H1 (cell line): ENCODE data around the gene SPAG16. TPM values are rescaled to one million over a fixed set of nuclear protein-coding genes. Genes with fewer than 3 reads are reported as not detected.
A peak's percentile ranks its signal among the peaks of the same experiment; 100 is the strongest.

Experiments used
- CTCF ChIA-PET: fragments of 300-600 bp; sonication (Branson Sonifier 250); formaldehyde crosslinking; loops from one replicate; lab custom pipeline; 2021; ENCODE audit not compliant: partially characterized antibody; lab: Charles Lee
- POLR2A ChIA-PET: fragments of 300-600 bp; sonication (Branson Sonifier 250); formaldehyde crosslinking; loops from one replicate; lab custom pipeline; 2021; ENCODE audit warnings: inconsistent platforms; ENCODE audit not compliant: partially characterized antibody; lab: Charles Lee
- DNase-seq, 2 experiments: peaks; one replicate each; pipeline versions ENCODE4 v3.0.0 to v3.0.0-alpha.2; 2010 to 2022; ENCODE audit warnings: low spot score in 2 of 2, low read depth in 1 of 2, mixed read lengths in 1 of 2
- FAIRE-seq: peaks from 2 replicates; lab custom pipeline; 2011; peaks lifted over from hg19 to GRCh38; lab: Jason Lieb, UNC
- H2AFZ ChIP-seq: 2 replicates; pipeline ENCODE4 v1.8.1; 2012; ENCODE audit warnings: low read length, inconsistent platforms
- H2AK5ac ChIP-seq: 2 replicates; pipeline ENCODE4 v1.6.1; 2013; ENCODE audit warnings: low read depth, low read length
- H2BK120ac ChIP-seq: replicated peaks from 2 replicates; pipeline ENCODE3; 2013; ENCODE audit warnings: low read depth, low read length, inconsistent platforms
- H2BK12ac ChIP-seq: 2 replicates; pipeline ENCODE4 v1.6.1; 2013; ENCODE audit warnings: low read depth, low read length
- H2BK15ac ChIP-seq: 2 replicates; pipeline ENCODE4 v1.6.1; 2013; ENCODE audit warnings: low read length
- H2BK20ac ChIP-seq: 2 replicates; pipeline ENCODE4 v1.6.1; 2013; ENCODE audit warnings: low read length
- H2BK5ac ChIP-seq: 2 replicates; pipeline ENCODE4 v1.6.1; 2013; ENCODE audit warnings: low read depth, low read length
- H3K14ac ChIP-seq: 2 replicates; pipeline ENCODE4 v1.6.1; 2013; ENCODE audit warnings: inconsistent platforms; ENCODE audit not compliant: insufficient read length
- H3K18ac ChIP-seq: 2 replicates; pipeline ENCODE4 v1.6.1; 2013; ENCODE audit warnings: low read length; ENCODE audit errors: extremely low read depth
- H3K23ac ChIP-seq: 2 replicates; pipeline ENCODE4 v1.6.1; 2013; ENCODE audit warnings: inconsistent platforms; ENCODE audit not compliant: insufficient read length
- H3K23me2 ChIP-seq: 2 replicates; pipeline ENCODE4 v1.6.1; 2013; ENCODE audit warnings: low read depth, low read length
- H3K27ac ChIP-seq: 2 replicates; pipeline ENCODE4 v1.6.1; 2011; ENCODE audit warnings: low read depth, low read length, inconsistent platforms
- H3K27me3 ChIP-seq, 4 experiments: replicated peaks in 1 of 4; 1 replicate in 1 of 4; 2 replicates in 3 of 4; pipeline versions ENCODE4 v1.6.1 to v1.8.1; 2011 to 2013; ENCODE audit warnings: low read length in 3 of 4, mild to moderate bottlenecking in 3 of 4, inconsistent platforms in 2 of 4, mixed read lengths in 2 of 4, moderate library complexity in 1 of 4; ENCODE audit not compliant: control insufficient read depth in 3 of 4, insufficient read depth in 3 of 4; ENCODE audit errors: extremely low read depth in 1 of 4
- H3K36me3 ChIP-seq, 4 experiments: 2 replicates each; pipeline versions ENCODE4 v1.6.1 to v1.8.1; 2011 to 2013; ENCODE audit warnings: mild to moderate bottlenecking in 4 of 4, low read length in 3 of 4, moderate library complexity in 2 of 4, control low read depth in 1 of 4, inconsistent platforms in 1 of 4; ENCODE audit not compliant: insufficient read depth in 4 of 4, control insufficient read depth in 2 of 4
- H3K4ac ChIP-seq: replicated peaks from 2 replicates; pipeline ENCODE3; 2013; ENCODE audit warnings: low read length, low read depth, mixed read lengths, inconsistent platforms; ENCODE audit not compliant: insufficient read length
- H3K4me1 ChIP-seq, 4 experiments: replicated peaks in 1 of 4; 1 replicate in 1 of 4; 2 replicates in 3 of 4; pipeline versions ENCODE4 v1.6.1 to v1.8.1; 2011 to 2013; ENCODE audit warnings: low read length in 3 of 4, inconsistent platforms in 2 of 4, mixed read lengths in 1 of 4; ENCODE audit not compliant: insufficient read depth in 4 of 4, control insufficient read depth in 3 of 4
- H3K4me2 ChIP-seq, 2 experiments: 2 replicates each; pipeline versions ENCODE4 v1.6.1 to v1.8.1; 2011 to 2013; ENCODE audit warnings: low read depth in 2 of 2, low read length in 2 of 2, control low read depth in 1 of 2, inconsistent platforms in 1 of 2, mild to moderate bottlenecking in 1 of 2; ENCODE audit not compliant: insufficient read depth in 1 of 2
- H3K4me3 ChIP-seq, 4 experiments: fragments of 200-600, 300-600 bp in 1 of 4; sonication (generic), shearing (Covaris generic), sonication (Bioruptor Twin) in 1 of 4; 2 replicates each; pipeline versions ENCODE4 v1.5.1 to v1.8.1; 2011 to 2016; ENCODE audit warnings: low read length in 4 of 4, low read depth in 3 of 4, control low read depth in 2 of 4, inconsistent platforms in 2 of 4, mild to moderate bottlenecking in 2 of 4, mixed read lengths in 1 of 4, moderate library complexity in 1 of 4; ENCODE audit not compliant: insufficient read depth in 2 of 4; ENCODE audit errors: extremely low read depth in 1 of 4
- H3K56ac ChIP-seq: replicated peaks from 2 replicates; pipeline ENCODE3; 2013; ENCODE audit warnings: low read depth, mild to moderate bottlenecking, mixed read lengths, low read length, inconsistent platforms; ENCODE audit not compliant: insufficient read length
- H3K79me1 ChIP-seq: 2 replicates; pipeline ENCODE4 v1.6.1; 2013; ENCODE audit warnings: low read depth, low read length, control low read depth
- H3K79me2 ChIP-seq, 2 experiments: 2 replicates each; pipeline versions ENCODE4 v1.6.1 to v1.8.1; 2012 to 2013; ENCODE audit warnings: low read length in 2 of 2, mild to moderate bottlenecking in 2 of 2, inconsistent platforms in 1 of 2; ENCODE audit not compliant: insufficient read depth in 2 of 2, control insufficient read depth in 1 of 2
- H3K9ac ChIP-seq, 4 experiments: replicated peaks in 1 of 4; 1 replicate in 1 of 4; 2 replicates in 3 of 4; pipeline versions ENCODE4 v1.6.1 to v1.8.1; 2011 to 2013; ENCODE audit warnings: low read depth in 3 of 4, low read length in 3 of 4, control low read depth in 2 of 4, mild to moderate bottlenecking in 2 of 4, moderate library complexity in 2 of 4, inconsistent platforms in 1 of 4; ENCODE audit errors: extremely low read depth in 1 of 4
- H3K9me3 ChIP-seq, 2 experiments: 2 replicates each; pipeline versions ENCODE4 v1.6.1 to v1.8.1; 2012 to 2013; ENCODE audit warnings: mild to moderate bottlenecking in 2 of 2, moderate library complexity in 2 of 2, control low read depth in 1 of 2, inconsistent platforms in 1 of 2, low read depth in 1 of 2, low read length in 1 of 2, mixed read lengths in 1 of 2; ENCODE audit not compliant: insufficient read depth in 2 of 2
- H4K20me1 ChIP-seq, 2 experiments: replicated peaks in 1 of 2; 2 replicates each; pipeline versions ENCODE3 to v1.8.1; 2011 to 2013; ENCODE audit warnings: inconsistent platforms in 2 of 2, low read length in 2 of 2, mild to moderate bottlenecking in 1 of 2; ENCODE audit not compliant: insufficient read depth in 2 of 2, control insufficient read depth in 1 of 2
- H4K5ac ChIP-seq: 2 replicates; pipeline ENCODE4 v1.6.1; 2013; ENCODE audit warnings: low read length, low read depth, mixed read lengths, inconsistent platforms; ENCODE audit not compliant: insufficient read length
- H4K8ac ChIP-seq: 2 replicates; pipeline ENCODE4 v1.8.0; 2013; ENCODE audit warnings: mild to moderate bottlenecking, moderate library complexity, low read length, inconsistent platforms; ENCODE audit not compliant: insufficient read depth; ENCODE audit errors: extremely low read depth
- H4K91ac ChIP-seq: replicated peaks from 2 replicates; pipeline ENCODE3; 2013; ENCODE audit warnings: low read length, mixed read lengths, inconsistent platforms; ENCODE audit not compliant: insufficient read length
- ASH2L ChIP-seq: fragments of 200-600, 300-600 bp; sonication (generic); IDR thresholded peaks from one replicate; pipeline ENCODE4 v1.7.1; 2017; ENCODE audit warnings: low read length
- BRCA1 ChIP-seq: IDR thresholded peaks from 2 replicates; pipeline ENCODE4 v1.6.1; 2012; ENCODE audit warnings: low read depth, low read length, improper control_type of control experiment
- CBX8 ChIP-seq: fragments of 300-800, 300-1000 bp; sonication (generic); IDR thresholded peaks from 2 replicates; pipeline ENCODE4 v1.7.1; 2016; ENCODE audit warnings: low read depth, low read length, borderline replicate concordance
- CEBPB ChIP-seq: IDR thresholded peaks from 2 replicates; pipeline ENCODE4 v1.6.1; 2012; ENCODE audit warnings: low read depth, low read length
- CHD1 ChIP-seq: IDR thresholded peaks from 2 replicates; pipeline ENCODE4 v1.6.1; 2012; ENCODE audit warnings: low read depth, low read length, improper control_type of control experiment
- CREB1 ChIP-seq: IDR thresholded peaks from 2 replicates; pipeline ENCODE4 v1.6.1; 2012; ENCODE audit warnings: inconsistent platforms
- CTBP2 ChIP-seq: IDR thresholded peaks from 2 replicates; pipeline ENCODE4 v1.7.0; 2011; ENCODE audit warnings: borderline replicate concordance, mild to moderate bottlenecking, moderate library complexity, mixed read lengths, low read length; ENCODE audit not compliant: insufficient read depth, insufficient read length
- EGR1 ChIP-seq: IDR thresholded peaks from 2 replicates; pipeline ENCODE4 v1.6.1; 2011; ENCODE audit warnings: low read depth, low read length, borderline replicate concordance
- KDM1A ChIP-seq: fragments of 200-600, 300-600 bp; sonication (generic); IDR thresholded peaks from 2 replicates; pipeline ENCODE4 v1.7.1; 2016; ENCODE audit warnings: mild to moderate bottlenecking, low read length, borderline replicate concordance
- MAFK ChIP-seq: IDR thresholded peaks from 2 replicates; pipeline ENCODE4 v1.6.1; 2012; ENCODE audit warnings: low read depth, mild to moderate bottlenecking, improper control_type of control experiment, low read length
- PHF8 ChIP-seq: fragments of 200-600 bp; sonication (generic); conservative IDR thresholded peaks from 2 replicates; pipeline ENCODE4 v1.7.1; 2012; ENCODE audit warnings: low read depth, mild to moderate bottlenecking, inconsistent platforms, low read length, moderate library complexity
- SP4 ChIP-seq: IDR thresholded peaks from 2 replicates; pipeline ENCODE4 v1.6.1; 2012; ENCODE audit warnings: low read length, inconsistent platforms
- SRF ChIP-seq: IDR thresholded peaks from 2 replicates; pipeline ENCODE4 v1.6.1; 2011; ENCODE audit warnings: mild to moderate bottlenecking, low read depth, low read length, moderate library complexity
- TAF1 ChIP-seq: IDR thresholded peaks from 2 replicates; pipeline ENCODE4 v1.6.1; 2011; ENCODE audit warnings: mild to moderate bottlenecking, low read depth, low read length
- WGBS, 2 experiments: shearing (Covaris generic) in 1 of 2; methylation state at CpG; one replicate each; pipeline versions ENCODE4 v1.1.6 to v1.1.7; 2013 to 2015; ENCODE audit warnings: low lambda C conversion rate in 2 of 2, mixed read lengths in 2 of 2, inconsistent platforms in 1 of 2, low coverage in 1 of 2, missing lambda C conversion rate in 1 of 2; ENCODE audit not compliant: insufficient replicate concordance in 2 of 2, insufficient coverage in 1 of 2, insufficient read length in 1 of 2; ENCODE audit errors: extremely low coverage in 1 of 2, missing lambda C conversion rate in 1 of 2; 5-methylcytosine and 5-hydroxymethylcytosine counted together
- polyA plus RNA-seq, 7 experiments: library from polyadenylated mRNA; depleted of rRNA in 3 of 7; stranded (reverse) in 5 of 7; unstranded in 2 of 7; fragments of >200 nt in 5 of 7; fragments of 200-250 nt in 2 of 7; gene quantifications; 1 replicate in 5 of 7; 2 replicates in 1 of 7; 4 replicates in 1 of 7; pipeline versions ENCODE4 v1.2.1 to v1.2.3, GENCODE V29; 2011 to 2013; ENCODE audit warnings: missing spikeins in 2 of 7, mixed read lengths in 2 of 7
- total RNA-seq: library from RNA; stranded (reverse); fragmentation: NEBNext Ultra II Directional; extraction: Animal tissue kit (Norgen Biotek cat#: 25700); gene quantifications from 2 replicates; pipeline ENCODE4 v1.2.1, GENCODE V29; 2021
- TF ChIP-seq, protein P1 (sequence below): IDR thresholded peaks from 2 replicates; pipeline ENCODE4 v1.6.1; 2012; ENCODE audit warnings: inconsistent platforms

SPAG16 gene
- total and polyA plus RNA-seq, 2 of the 8 experiments (the other 6 are each of a cell fraction or from before 2014, with no cell fraction given) = 6.0 to 14.9 TPM

DNA sequence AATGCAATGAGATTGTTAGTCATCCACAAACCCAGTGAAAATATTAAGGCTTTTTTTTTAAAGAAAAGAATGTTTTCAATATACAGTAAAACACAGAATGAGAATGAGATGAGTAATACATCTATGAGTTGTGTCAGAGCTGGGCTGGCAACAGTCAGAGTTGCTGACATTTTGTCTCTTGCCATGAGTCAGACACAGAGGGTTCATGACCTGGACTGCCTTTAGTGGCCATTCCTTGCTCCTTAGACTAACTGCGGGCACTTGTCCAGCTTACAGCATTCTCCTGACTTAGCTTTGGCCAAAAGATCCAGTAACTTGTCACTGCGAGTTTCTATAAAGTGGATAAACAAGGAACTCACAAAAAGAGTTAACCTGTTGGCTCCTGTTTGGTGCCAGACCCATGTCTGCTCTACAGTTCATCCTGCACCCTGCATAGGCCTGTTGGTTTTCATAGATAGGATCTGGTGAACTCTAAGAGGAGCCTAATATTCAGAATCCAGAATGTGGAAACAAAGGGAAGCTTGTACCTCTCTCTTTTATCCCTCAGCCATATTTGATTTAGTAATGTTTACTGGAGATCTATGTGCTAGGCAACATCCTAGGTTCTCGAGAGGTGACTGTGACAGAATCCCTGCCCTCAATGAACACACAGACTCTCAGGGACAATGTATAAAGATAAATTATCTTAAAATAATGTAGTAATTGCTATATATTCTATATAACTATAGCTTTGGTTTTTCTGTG, 735.1 kb downstream of the SPAG16 start:
- H3K18ac ChIP-seq = no peak overlapping the region
- WGBS, 2 experiments = 92% methylated on average over 3 of the region's 3 CpGs; no CpG with 5 or more reads in 1 of the 2 experiments
- H2BK5ac ChIP-seq = no peak overlapping the region
- H3K27me3 ChIP-seq = no peaks in the 10 kb centered on the region
- no peak overlapping the region for H3K4me3 ChIP-seq
- H3K4ac ChIP-seq = no peak overlapping the region
- no peaks in the 10 kb centered on the region for H3K79me1 ChIP-seq
- H4K91ac ChIP-seq = no peak overlapping the region
- DNase-seq (no peak), FAIRE-seq (no peak)
- no peak overlapping the region for H3K23ac ChIP-seq
- no peak overlapping the region for H2BK15ac ChIP-seq
- H3K4me1 ChIP-seq = no peaks in the 10 kb centered on the region
- no peak overlapping the region for H2BK120ac ChIP-seq
- CTCF ChIA-PET = interaction anchor here (0.8 kb wide), 1 partner anchor 10 kb away, joined by 3 read pairs; no protein-coding TSS in a partner anchor
- no peaks in the 10 kb centered on the region for H3K36me3 ChIP-seq
- H4K20me1 ChIP-seq = no peaks in the 10 kb centered on the region
- H2AFZ ChIP-seq = 0 out of 2 replicates have a peak overlapping the region, but pooled peaks have one; percentile 65
- no peaks in the 10 kb centered on the region for H3K23me2 ChIP-seq
- H3K14ac ChIP-seq = no peak overlapping the region
- no peak overlapping the region for H4K5ac ChIP-seq
- no peak overlapping the region for H3K56ac ChIP-seq
- no peak overlapping the region for H2AK5ac ChIP-seq
- no peak overlapping the region for H4K8ac ChIP-seq
- POLR2A ChIA-PET = no interaction called here
- no peaks in the 10 kb centered on the region for H3K9me3 ChIP-seq
- no peak overlapping the region for H2BK20ac ChIP-seq
- H3K4me2 ChIP-seq = no peak overlapping the region
- no peaks in the 10 kb centered on the region for H3K79me2 ChIP-seq
- H3K27ac ChIP-seq = no peak overlapping the region
- H2BK12ac ChIP-seq = no peak overlapping the region
- H3K9ac ChIP-seq = no peak overlapping the region
- TF ChIP-seq ASH2L = no peak
- no peak for TF ChIP-seq CEBPB
- no peak for TF ChIP-seq BRCA1
- TF ChIP-seq PHF8 = no peak
- TF ChIP-seq CREB1 = no peak
- no peak for TF ChIP-seq CTBP2
- TF ChIP-seq MAFK = no peak
- no peak for TF ChIP-seq TAF1
- TF ChIP-seq, protein P1, sequence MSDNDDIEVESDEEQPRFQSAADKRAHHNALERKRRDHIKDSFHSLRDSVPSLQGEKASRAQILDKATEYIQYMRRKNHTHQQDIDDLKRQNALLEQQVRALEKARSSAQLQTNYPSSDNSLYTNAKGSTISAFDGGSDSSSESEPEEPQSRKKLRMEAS = no peak
- no peak for TF ChIP-seq KDM1A
- TF ChIP-seq CHD1 = no peak
- TF ChIP-seq CBX8 = no peak
- no peak for TF ChIP-seq SP4
- TF ChIP-seq SRF = no peak
- TF ChIP-seq EGR1 = no peak
